Neural crest cell (in vitro differentiated cells): ENCODE data around the gene CHN2. TPM values are rescaled to one million over a fixed set of nuclear protein-coding genes. Genes with fewer than 3 reads are reported as not detected.

Experiments
- DNase-seq: peaks from one replicate; pipeline ENCODE4 v3.0.0; 2021; ENCODE audit warnings: low read depth, mixed read lengths, low spot score
- H3K27ac Mint-ChIP-seq: one replicate; pipeline ENCODE4 v1.8.0; 2021; ENCODE audit warnings: mild to moderate bottlenecking, mixed read lengths; ENCODE audit not compliant: unreplicated experiment
- H3K27me3 Mint-ChIP-seq: 2 replicates; pipeline ENCODE4 v1.8.0; 2021; ENCODE audit warnings: low read depth, mild to moderate bottlenecking, mixed read lengths
- H3K36me3 Mint-ChIP-seq: 2 replicates; pipeline ENCODE4 v1.8.0; 2021; ENCODE audit warnings: low read depth, mild to moderate bottlenecking, mixed read lengths
- H3K4me1 Mint-ChIP-seq: 2 replicates; pipeline ENCODE4 v1.8.0; 2021; ENCODE audit warnings: mixed read lengths
- H3K4me3 Mint-ChIP-seq: one replicate; pipeline ENCODE4 v1.8.0; 2021; ENCODE audit warnings: mild to moderate bottlenecking, mixed read lengths
- H3K9me3 Mint-ChIP-seq: 2 replicates; pipeline ENCODE4 v1.8.0; 2021; ENCODE audit warnings: mixed read lengths
- total RNA-seq: library from RNA; stranded (reverse); gene quantifications from 2 replicates; pipeline ENCODE4 v1.2.1, GENCODE V29; 2021
- TF ChIP-seq, protein P1 (sequence below): fragments of 200-600 bp; sonication (generic); conservative IDR thresholded peaks from 2 replicates; pipeline ENCODE4 v1.5.0; 2021; ENCODE audit warnings: antibody characterized with exemption, mild to moderate bottlenecking

The CHN2 gene
- total RNA-seq, 1 donor from 2014 or later: 15.4 TPM

DNA sequence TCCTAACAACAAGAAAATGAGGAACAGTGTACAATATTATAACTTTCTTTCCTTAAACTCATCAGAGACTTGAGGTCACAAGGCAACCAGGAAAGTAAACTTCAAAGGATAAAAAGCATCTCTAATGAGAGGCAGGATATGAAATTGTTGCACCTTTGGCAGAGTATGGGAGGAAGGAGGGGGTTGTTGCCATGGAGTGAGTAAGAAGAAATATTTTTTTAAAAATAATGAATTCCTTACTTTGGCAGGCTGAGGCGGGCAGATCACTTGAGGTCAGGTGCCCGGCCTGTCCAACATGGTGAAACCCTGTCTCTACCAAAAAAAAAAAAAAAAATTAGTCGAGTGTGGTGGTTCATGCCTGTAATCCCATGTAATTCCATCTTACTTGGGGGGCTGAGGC lies 21.1 kb upstream of the CHN2 start:
- TF ChIP-seq, protein P1, sequence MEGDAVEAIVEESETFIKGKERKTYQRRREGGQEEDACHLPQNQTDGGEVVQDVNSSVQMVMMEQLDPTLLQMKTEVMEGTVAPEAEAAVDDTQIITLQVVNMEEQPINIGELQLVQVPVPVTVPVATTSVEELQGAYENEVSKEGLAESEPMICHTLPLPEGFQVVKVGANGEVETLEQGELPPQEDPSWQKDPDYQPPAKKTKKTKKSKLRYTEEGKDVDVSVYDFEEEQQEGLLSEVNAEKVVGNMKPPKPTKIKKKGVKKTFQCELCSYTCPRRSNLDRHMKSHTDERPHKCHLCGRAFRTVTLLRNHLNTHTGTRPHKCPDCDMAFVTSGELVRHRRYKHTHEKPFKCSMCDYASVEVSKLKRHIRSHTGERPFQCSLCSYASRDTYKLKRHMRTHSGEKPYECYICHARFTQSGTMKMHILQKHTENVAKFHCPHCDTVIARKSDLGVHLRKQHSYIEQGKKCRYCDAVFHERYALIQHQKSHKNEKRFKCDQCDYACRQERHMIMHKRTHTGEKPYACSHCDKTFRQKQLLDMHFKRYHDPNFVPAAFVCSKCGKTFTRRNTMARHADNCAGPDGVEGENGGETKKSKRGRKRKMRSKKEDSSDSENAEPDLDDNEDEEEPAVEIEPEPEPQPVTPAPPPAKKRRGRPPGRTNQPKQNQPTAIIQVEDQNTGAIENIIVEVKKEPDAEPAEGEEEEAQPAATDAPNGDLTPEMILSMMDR: no peak
- Mint-ChIP-seq H3K4me3 (no peak overlapping the region), H3K36me3 (no peaks in the 10 kb centered on the region), H3K9me3 (peaks cover 6% of the 10 kb centered on the region), H3K27ac (no peak overlapping the region), H3K27me3 (no peaks in the 10 kb centered on the region), H3K4me1 (peaks cover 8% of the 10 kb centered on the region)
- DNase-seq: no peak

DNA sequence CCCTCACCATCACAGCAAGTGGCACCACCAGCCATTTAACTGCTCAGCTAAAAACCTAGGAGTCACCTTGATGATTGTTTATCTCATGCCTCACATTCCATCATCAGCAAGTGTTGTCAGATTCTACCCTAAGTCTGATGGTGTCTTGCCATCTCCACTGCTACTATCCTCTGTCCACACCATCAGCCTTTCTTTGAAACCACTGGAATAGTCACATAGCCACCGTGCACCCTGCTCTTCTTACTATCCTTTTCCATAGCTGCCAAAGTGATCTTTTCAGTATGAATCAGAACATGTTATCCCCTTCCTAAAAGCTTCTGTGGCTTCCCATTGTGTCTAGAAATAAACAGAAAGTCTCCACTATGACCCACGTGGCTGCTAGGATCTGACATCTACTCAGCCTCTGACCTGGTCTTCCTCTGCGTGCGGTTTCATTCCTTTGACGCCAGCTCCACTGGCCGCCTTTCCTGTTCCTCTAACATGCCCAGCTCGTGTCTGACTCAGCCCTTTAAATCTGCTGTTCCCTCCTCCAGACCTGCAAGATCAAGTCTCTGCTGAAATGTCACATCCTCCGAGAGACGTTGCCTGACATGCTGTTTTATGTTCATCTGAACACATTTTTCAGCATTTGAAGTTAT lies 16.5 kb upstream of the CHN2 start:
- H3K36me3 Mint-ChIP-seq: no peaks in the 10 kb centered on the region
- no peak overlapping the region for H3K27ac Mint-ChIP-seq
- peaks cover 8% of the 10 kb centered on the region for H3K4me1 Mint-ChIP-seq
- H3K9me3 Mint-ChIP-seq: peaks cover 6% of the 10 kb centered on the region
- no peak for DNase-seq
- H3K4me3 Mint-ChIP-seq: no peak overlapping the region
- TF ChIP-seq, protein P1: no peak
- no peaks in the 10 kb centered on the region for H3K27me3 Mint-ChIP-seq

GRCh38 chr7:29179115-29179514 lies 15.5 kb upstream of the CHN2 start:
- H3K27ac Mint-ChIP-seq: no peak overlapping the region
- no peaks in the 10 kb centered on the region for H3K36me3 Mint-ChIP-seq
- TF ChIP-seq, protein P1: no peak
- peaks cover 5% of the 10 kb centered on the region for H3K4me1 Mint-ChIP-seq
- H3K4me3 Mint-ChIP-seq: no peak overlapping the region
- H3K9me3 Mint-ChIP-seq: peaks cover 6% of the 10 kb centered on the region
- no peak for DNase-seq
- no peaks in the 10 kb centered on the region for H3K27me3 Mint-ChIP-seq

DNA sequence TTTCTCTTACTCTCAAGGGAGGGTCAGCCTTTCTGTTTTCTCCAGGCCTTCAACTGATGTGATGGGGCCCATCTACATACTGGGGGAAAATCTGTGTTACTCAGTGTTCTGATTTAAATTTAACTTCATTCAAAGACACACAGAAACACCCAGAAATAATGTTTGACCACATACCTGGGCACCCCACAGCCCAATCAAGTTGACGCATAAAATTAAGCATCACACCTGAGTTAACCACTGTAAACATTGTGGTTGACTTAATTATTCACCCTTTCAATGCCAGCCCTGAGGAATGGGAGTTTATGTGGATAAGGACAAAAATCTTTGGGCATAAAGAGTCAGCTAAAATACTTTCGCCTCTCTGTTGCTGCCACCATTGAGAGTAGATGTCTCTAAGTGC lies 10.0 kb upstream of the CHN2 start:
- no peaks in the 10 kb centered on the region for H3K36me3 Mint-ChIP-seq
- H3K27me3 Mint-ChIP-seq: peaks cover under 1% of the 10 kb centered on the region
- H3K9me3 Mint-ChIP-seq: no peaks in the 10 kb centered on the region
- TF ChIP-seq, protein P1: no peak
- H3K27ac Mint-ChIP-seq: no peak overlapping the region
- no peak for DNase-seq
- H3K4me1 Mint-ChIP-seq: no peaks in the 10 kb centered on the region
- no peak overlapping the region for H3K4me3 Mint-ChIP-seq

DNA sequence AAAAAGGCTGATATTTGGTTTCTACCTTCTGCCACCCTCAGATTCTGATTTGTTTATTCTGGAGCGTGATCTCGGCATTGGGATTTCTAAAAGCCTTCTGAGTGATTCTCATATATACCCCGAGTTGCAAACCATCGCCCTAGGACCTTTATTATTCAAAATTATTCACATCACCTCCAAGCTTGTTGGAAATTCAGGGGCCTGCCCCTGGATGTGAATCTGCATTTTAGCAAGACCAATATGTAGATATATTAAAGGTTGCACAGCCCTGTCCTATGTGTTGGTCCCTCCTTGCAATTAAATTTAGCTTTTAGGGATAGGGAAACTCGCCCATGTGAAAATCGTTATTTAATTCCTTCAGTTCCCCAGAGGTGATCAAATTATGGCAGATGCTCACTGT lies 9.0 kb upstream of the CHN2 start:
- Mint-ChIP-seq H3K4me3 (no peak overlapping the region), H3K9me3 (no peaks in the 10 kb centered on the region), H3K27me3 (peaks cover 11% of the 10 kb centered on the region), H3K4me1 (no peaks in the 10 kb centered on the region), H3K36me3 (no peaks in the 10 kb centered on the region), H3K27ac (no peak overlapping the region)
- DNase-seq: no peak
- TF ChIP-seq, protein P1: no peak
